Caco-2 (cell line): ENCODE results near the gene CCDC154. TPM values are rescaled to one million over a fixed set of nuclear protein-coding genes. Genes with fewer than 3 reads are reported as not detected.

Source experiments
- BruUV-seq: library from RNA; stranded (reverse); fragments of 400-500 nt; replicated peaks from 2 replicates; lab custom pipeline; 2021; lab: Mats Ljungman, UMichigan
- CTCF ChIA-PET: fragments of 300-600 bp; sonication (Branson Sonifier 250); formaldehyde crosslinking; loops from one replicate; lab custom pipeline; 2022; ENCODE audit warnings: antibody characterized with exemption; lab: Charles Lee
- POLR2A ChIA-PET: fragments of 300-600 bp; sonication (Branson Sonifier 250); formaldehyde crosslinking; loops from one replicate; lab custom pipeline; 2022; ENCODE audit warnings: antibody characterized with exemption; lab: Charles Lee
- DNase-seq, 2 experiments: peaks; one replicate each; pipeline versions ENCODE4 v3.0.0 to v3.0.0-alpha.2; 2020 to 2022
- H3K27me3 ChIP-seq: replicated peaks from 2 replicates; pipeline ENCODE4 v1.6.0; 2011; ENCODE audit warnings: low read length; ENCODE audit not compliant: control insufficient read depth, insufficient read depth
- H3K36me3 ChIP-seq: 2 replicates; pipeline ENCODE4 v1.5.1; 2011; ENCODE audit warnings: low read length; ENCODE audit not compliant: control insufficient read depth, insufficient read depth
- H3K4me1 ChIP-seq: fragments of 250-450 bp; sonication (Bioruptor Pico); 2 replicates; pipeline ENCODE4 v1.5.1; 2020; ENCODE audit warnings: mild to moderate bottlenecking
- H3K4me3 ChIP-seq: 2 replicates; pipeline ENCODE4 v1.5.1; 2011; ENCODE audit warnings: low read depth, mild to moderate bottlenecking, control low read depth, low read length
- H3K9me3 ChIP-seq: fragments of 250-450 bp; sonication (Bioruptor Pico); 2 replicates; pipeline ENCODE4 v1.5.1; 2020; ENCODE audit warnings: mild to moderate bottlenecking, moderate library complexity
- H3K27ac Mint-ChIP-seq: one replicate; pipeline ENCODE4 v1.8.0; 2022; ENCODE audit warnings: mixed read lengths; ENCODE audit not compliant: unreplicated experiment
- H3K27me3 Mint-ChIP-seq: one replicate; pipeline ENCODE4 v1.8.0; 2022; ENCODE audit warnings: mixed read lengths; ENCODE audit not compliant: insufficient read depth, unreplicated experiment
- H3K36me3 Mint-ChIP-seq: one replicate; pipeline ENCODE4 v1.8.0; 2022; ENCODE audit warnings: mild to moderate bottlenecking, mixed read lengths; ENCODE audit not compliant: insufficient read depth, unreplicated experiment
- H3K4me1 Mint-ChIP-seq: one replicate; pipeline ENCODE4 v1.8.0; 2022; ENCODE audit warnings: low read depth, mixed read lengths; ENCODE audit not compliant: unreplicated experiment
- H3K4me3 Mint-ChIP-seq: one replicate; pipeline ENCODE4 v1.8.0; 2022; ENCODE audit warnings: mild to moderate bottlenecking, moderate library complexity, mixed read lengths; ENCODE audit not compliant: unreplicated experiment
- H3K9me3 Mint-ChIP-seq: one replicate; pipeline ENCODE4 v1.8.0; 2022; ENCODE audit warnings: mixed read lengths; ENCODE audit not compliant: unreplicated experiment
- intact Hi-C: fragments of 100-400 bp; cut with micrococcal nuclease; formaldehyde crosslinking; loops from one replicate; pipeline ENCODE4 v1.10.0; 2022; ENCODE audit not compliant: unreplicated experiment
- total RNA-seq: library from RNA; stranded (reverse); gene quantifications from 2 replicates; pipeline ENCODE4 v1.2.3, GENCODE V29; 2022
- TF ChIP-seq, protein P1 (sequence below), 2 experiments: fragments of 200-600 bp in 1 of 2; IDR thresholded peaks; 1 replicate in 1 of 2; 2 replicates in 1 of 2; pipeline versions ENCODE4 v1.5.1 to v1.8.0; 2011 to 2022; ENCODE audit warnings: antibody characterized with exemption in 1 of 2, control low read depth in 1 of 2, inconsistent platforms in 1 of 2, low read depth in 1 of 2, low read length in 1 of 2, mild to moderate bottlenecking in 1 of 2, moderate library complexity in 1 of 2; ENCODE audit not compliant: insufficient read depth in 1 of 2, severe bottlenecking in 1 of 2, unreplicated experiment in 1 of 2

CCDC154 gene
- total RNA-seq, 1 experiment from 2014 or later, result 1.1 TPM

DNA sequence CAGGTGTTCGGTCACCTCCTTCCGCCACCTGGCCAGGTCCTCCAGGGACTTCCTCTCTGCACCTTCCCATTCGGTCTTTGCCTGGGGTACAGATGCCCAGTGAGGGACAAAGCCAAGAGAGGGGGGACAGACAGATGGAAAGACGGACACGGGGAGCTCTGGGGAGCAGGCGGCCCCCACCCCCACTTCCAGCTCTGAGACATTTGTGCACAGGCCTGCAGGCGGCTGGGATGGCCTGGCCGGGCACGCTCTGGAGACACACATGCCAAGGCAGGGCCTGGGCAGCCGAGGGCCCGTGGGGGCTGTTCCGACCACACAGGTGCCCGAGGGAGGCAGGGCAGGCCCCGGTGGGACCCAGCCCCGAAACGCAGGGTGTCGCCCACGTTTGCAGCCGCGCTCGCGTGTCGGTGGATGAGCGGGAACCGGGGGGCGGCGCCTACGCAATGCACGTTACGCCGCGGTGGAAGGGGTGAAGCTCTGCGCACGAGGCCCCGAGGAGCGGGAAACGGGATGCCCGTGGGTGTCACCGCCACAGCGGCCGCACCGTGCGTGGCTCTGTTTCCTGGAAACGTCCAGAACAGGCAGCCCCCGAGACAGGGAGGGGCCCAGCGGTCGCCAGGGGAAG is 7.5 kb downstream of the CCDC154 start:
- Mint-ChIP-seq H3K27me3 (no peaks in the 10 kb centered on the region), H3K9me3 (no peaks in the 10 kb centered on the region), H3K27ac (no peak overlapping the region), H3K4me3 (no peak overlapping the region), H3K4me1 (no peaks in the 10 kb centered on the region), H3K36me3 (no peaks in the 10 kb centered on the region)
- Histone ChIP-seq H3K36me3 (no peaks in the 10 kb centered on the region), H3K9me3 (no peaks in the 10 kb centered on the region), H3K4me3 (no peak overlapping the region), H3K4me1 (no peaks in the 10 kb centered on the region), H3K27me3 (no peaks in the 10 kb centered on the region)
- intact Hi-C loops, result no loop called here
- ChIA-PET CTCF (no interaction called here), POLR2A (no interaction called here)
- TF ChIP-seq, protein P1, sequence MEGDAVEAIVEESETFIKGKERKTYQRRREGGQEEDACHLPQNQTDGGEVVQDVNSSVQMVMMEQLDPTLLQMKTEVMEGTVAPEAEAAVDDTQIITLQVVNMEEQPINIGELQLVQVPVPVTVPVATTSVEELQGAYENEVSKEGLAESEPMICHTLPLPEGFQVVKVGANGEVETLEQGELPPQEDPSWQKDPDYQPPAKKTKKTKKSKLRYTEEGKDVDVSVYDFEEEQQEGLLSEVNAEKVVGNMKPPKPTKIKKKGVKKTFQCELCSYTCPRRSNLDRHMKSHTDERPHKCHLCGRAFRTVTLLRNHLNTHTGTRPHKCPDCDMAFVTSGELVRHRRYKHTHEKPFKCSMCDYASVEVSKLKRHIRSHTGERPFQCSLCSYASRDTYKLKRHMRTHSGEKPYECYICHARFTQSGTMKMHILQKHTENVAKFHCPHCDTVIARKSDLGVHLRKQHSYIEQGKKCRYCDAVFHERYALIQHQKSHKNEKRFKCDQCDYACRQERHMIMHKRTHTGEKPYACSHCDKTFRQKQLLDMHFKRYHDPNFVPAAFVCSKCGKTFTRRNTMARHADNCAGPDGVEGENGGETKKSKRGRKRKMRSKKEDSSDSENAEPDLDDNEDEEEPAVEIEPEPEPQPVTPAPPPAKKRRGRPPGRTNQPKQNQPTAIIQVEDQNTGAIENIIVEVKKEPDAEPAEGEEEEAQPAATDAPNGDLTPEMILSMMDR (IDR thresholded peaks at IDR 0.05; ENCODE audit: insufficient read depth in 1 of 2, low read depth in 1 of 2, low read length in 1 of 2, severe bottlenecking in 1 of 2, unreplicated experiment in 1 of 2), result no peak
- no peak for DNase-seq
- BruUV-seq, result no TSS peak

DNA sequence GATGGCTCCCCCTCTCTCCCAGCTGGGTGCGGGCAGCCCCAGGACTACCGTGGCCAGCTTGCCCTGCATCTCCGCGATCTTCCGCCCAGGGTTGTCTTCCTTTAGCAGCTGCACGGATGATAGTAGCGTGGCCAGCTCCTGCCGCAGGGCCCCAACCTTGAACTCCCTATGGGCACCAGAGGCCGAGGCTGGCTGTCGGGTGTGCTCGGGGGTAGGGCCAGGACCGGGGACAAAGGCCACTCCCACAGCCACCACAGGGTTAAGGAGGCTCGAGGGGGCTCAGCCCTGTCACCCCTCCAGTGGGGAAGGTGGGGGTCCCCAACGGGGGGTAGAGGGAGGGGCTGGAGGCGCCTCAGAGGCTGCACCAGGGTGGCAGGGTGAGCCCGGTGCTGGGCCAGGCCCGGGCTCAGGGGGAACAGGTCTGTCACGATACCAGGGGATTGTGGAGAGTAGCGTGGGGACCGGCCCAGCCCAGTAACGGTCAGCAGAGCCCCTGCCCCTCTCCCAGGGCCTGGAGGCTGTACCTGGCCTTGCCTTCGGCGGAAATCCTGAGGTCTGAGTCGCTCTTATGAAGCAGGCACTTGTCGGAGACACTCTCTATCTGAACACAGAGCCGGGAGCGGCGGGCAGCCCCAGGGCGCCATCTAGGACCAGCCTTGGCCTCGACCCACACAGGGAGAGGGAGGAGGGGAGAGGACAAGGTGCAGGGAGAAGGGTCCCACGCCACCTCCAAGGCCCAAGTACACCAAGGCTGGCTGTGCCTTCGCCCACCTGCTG is 8.2 kb downstream of the CCDC154 start:
- Mint-ChIP-seq H3K36me3 (no peaks in the 10 kb centered on the region), H3K27me3 (no peaks in the 10 kb centered on the region), H3K9me3 (no peaks in the 10 kb centered on the region), H3K4me1 (no peaks in the 10 kb centered on the region), H3K4me3 (no peak overlapping the region), H3K27ac (no peak overlapping the region)
- BruUV-seq, result no TSS peak
- TF ChIP-seq, protein P1 (IDR thresholded peaks at IDR 0.05; ENCODE audit: insufficient read depth in 1 of 2, low read depth in 1 of 2, low read length in 1 of 2, severe bottlenecking in 1 of 2, unreplicated experiment in 1 of 2), result peak in 1 of 2 experiments; percentile 22
- DNase-seq, result peak in 1 of 2 experiments; percentile 40
- Histone ChIP-seq H3K4me1 (peaks cover 3% of the 10 kb centered on the region), H3K27me3 (no peaks in the 10 kb centered on the region), H3K36me3 (no peaks in the 10 kb centered on the region), H3K9me3 (no peaks in the 10 kb centered on the region), H3K4me3 (no peak overlapping the region)
- POLR2A ChIA-PET, result no interaction called here
- intact Hi-C loops, result no loop called here
- CTCF ChIA-PET, result no interaction called here

DNA sequence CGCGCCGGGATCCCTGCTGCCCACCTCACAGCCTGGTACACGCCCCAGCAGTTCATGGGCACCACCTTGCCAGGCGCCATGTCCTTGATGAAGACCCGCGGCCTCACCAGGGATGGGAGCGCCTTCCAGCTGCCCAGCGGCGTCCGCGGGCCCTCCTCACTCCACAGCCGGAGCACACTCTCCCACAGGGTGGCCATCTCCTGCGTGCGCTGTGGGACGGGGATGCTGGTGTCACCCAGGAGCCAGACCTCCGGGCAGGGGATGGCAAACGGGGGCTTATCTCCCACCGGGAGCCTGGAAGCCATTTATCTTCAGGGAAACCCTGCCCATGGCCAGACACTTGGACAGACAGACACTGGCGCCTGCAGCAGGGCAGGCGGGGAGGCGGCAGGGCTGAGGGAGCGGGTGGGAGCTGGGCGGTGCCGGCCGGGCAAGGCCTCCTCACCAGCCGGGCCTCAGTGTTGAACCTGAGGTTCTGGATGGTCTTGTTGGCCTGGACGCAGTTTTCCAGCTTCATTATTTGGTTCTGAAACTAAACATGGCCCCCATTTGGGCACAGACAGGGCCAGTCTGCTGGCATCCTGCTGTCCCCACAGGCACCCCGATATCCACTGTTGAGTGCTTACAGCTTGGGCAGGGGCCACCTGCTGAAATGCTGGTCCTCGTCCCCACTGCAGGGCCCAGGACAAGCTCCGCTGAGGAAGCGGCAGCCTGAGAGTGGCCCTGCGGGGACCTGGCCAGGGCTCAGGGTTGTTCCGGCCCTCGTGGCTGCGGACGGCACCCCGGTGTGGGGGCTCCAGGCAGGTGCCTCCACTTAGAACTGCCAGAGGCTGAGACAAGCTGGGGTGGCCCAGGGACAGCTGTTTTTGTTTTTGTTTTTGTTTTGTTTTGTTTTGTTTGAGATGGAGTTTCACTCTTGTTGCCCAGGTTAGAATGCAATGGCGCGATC is 9.4 kb downstream of the CCDC154 start:
- Histone ChIP-seq H3K4me1 (peaks cover 14% of the 10 kb centered on the region), H3K9me3 (no peaks in the 10 kb centered on the region), H3K4me3 (no peak overlapping the region), H3K27me3 (no peaks in the 10 kb centered on the region), H3K36me3 (no peaks in the 10 kb centered on the region)
- CTCF ChIA-PET, result no interaction called here
- Mint-ChIP-seq H3K9me3 (no peaks in the 10 kb centered on the region), H3K36me3 (no peaks in the 10 kb centered on the region), H3K4me3 (no peak overlapping the region), H3K27ac (no peak overlapping the region), H3K27me3 (no peaks in the 10 kb centered on the region), H3K4me1 (no peaks in the 10 kb centered on the region)
- TF ChIP-seq, protein P1 (IDR thresholded peaks at IDR 0.05; ENCODE audit: insufficient read depth in 1 of 2, low read depth in 1 of 2, low read length in 1 of 2, severe bottlenecking in 1 of 2, unreplicated experiment in 1 of 2), result no peak
- POLR2A ChIA-PET, result no interaction called here
- no peak for DNase-seq
- intact Hi-C loops, result no loop called here
- no TSS peak for BruUV-seq
